Ishikawa (cell line): ENCODE measurements around the gene C6orf62.

Source experiments
- CEBPB ChIP-seq: IDR thresholded peaks from 2 replicates; pipeline ENCODE4 v1.6.1; 2012
- CREB1 ChIP-seq: IDR thresholded peaks from 2 replicates; pipeline ENCODE4 v1.6.1; 2012; ENCODE audit warnings: low read depth
- EGR1 ChIP-seq: IDR thresholded peaks from 2 replicates; pipeline ENCODE4 v1.6.1; 2012
- EP300 ChIP-seq: IDR thresholded peaks from 2 replicates; pipeline ENCODE4 v1.6.1; 2012; ENCODE audit warnings: borderline replicate concordance
- FOXM1 ChIP-seq: IDR thresholded peaks from 2 replicates; pipeline ENCODE4 v1.6.1; 2012; ENCODE audit warnings: low read depth, borderline replicate concordance
- MAX ChIP-seq: IDR thresholded peaks from 2 replicates; pipeline ENCODE4 v1.6.1; 2012
- NFIC ChIP-seq: IDR thresholded peaks from 2 replicates; pipeline ENCODE4 v1.6.1; 2012
- RAD21 ChIP-seq: IDR thresholded peaks from 2 replicates; pipeline ENCODE4 v1.6.1; 2012; ENCODE audit warnings: low read depth
- REST ChIP-seq: IDR thresholded peaks from 2 replicates; pipeline ENCODE4 v1.6.1; 2012; ENCODE audit warnings: low read depth, mild to moderate bottlenecking
- TAF1 ChIP-seq: IDR thresholded peaks from 2 replicates; pipeline ENCODE4 v1.6.1; 2012; ENCODE audit warnings: low read depth, mild to moderate bottlenecking
- TCF12 ChIP-seq: IDR thresholded peaks from 2 replicates; pipeline ENCODE4 v1.6.1; 2012; ENCODE audit warnings: low read depth
- TEAD4 ChIP-seq: IDR thresholded peaks from 2 replicates; pipeline ENCODE4 v1.6.1; 2012
- USF1 ChIP-seq: IDR thresholded peaks from 2 replicates; pipeline ENCODE4 v1.6.1; 2012
- YY1 ChIP-seq: IDR thresholded peaks from 2 replicates; pipeline ENCODE4 v1.6.1; 2012; ENCODE audit warnings: low read depth
- ZBTB7A ChIP-seq: IDR thresholded peaks from 2 replicates; pipeline ENCODE4 v1.6.1; 2012; ENCODE audit warnings: low read depth

Gene C6orf62

GRCh38 chr6:24689964-24690363 is 29.0 kb downstream of the C6orf62 start:
- TF ChIP-seq YY1 = no peak
- no peak for TF ChIP-seq USF1
- TF ChIP-seq CEBPB = no peak
- no peak for TF ChIP-seq FOXM1
- no peak for TF ChIP-seq TCF12
- no peak for TF ChIP-seq CREB1
- no peak for TF ChIP-seq RAD21
- no peak for TF ChIP-seq TEAD4
- no peak for TF ChIP-seq TAF1
- TF ChIP-seq ZBTB7A = no peak

GRCh38 chr6:24686946-24687345 is 32.0 kb downstream of the C6orf62 start:
- TF ChIP-seq RAD21 (no peak), EGR1 (no peak), TCF12 (no peak), CREB1 (no peak), ZBTB7A (no peak), MAX (no peak), TAF1 (no peak), YY1 (no peak), CEBPB (no peak), TEAD4 (no peak), REST (no peak)

- TF ChIP-seq ZBTB7A = no peak
- no peak for TF ChIP-seq MAX
- TF ChIP-seq NFIC = no peak
- no peak for TF ChIP-seq REST
- TF ChIP-seq RAD21 = no peak
- no peak for TF ChIP-seq FOXM1
- no peak for TF ChIP-seq TEAD4
- TF ChIP-seq TCF12 = no peak
- TF ChIP-seq CEBPB = no peak
- TF ChIP-seq USF1 = no peak
- TF ChIP-seq YY1 = no peak
- no peak for TF ChIP-seq TAF1
- no peak for TF ChIP-seq EP300
- no peak for TF ChIP-seq EGR1
Measured at GRCh38 chr6:24686408-24686807, 32.5 kb downstream of the C6orf62 start.

GRCh38 chr6:24683297-24684296 is 35.4 kb downstream of the C6orf62 start:
- TF ChIP-seq CREB1 (no peak), RAD21 (no peak), ZBTB7A (no peak), NFIC (no peak), TCF12 (no peak), MAX (no peak), USF1 (no peak), YY1 (no peak), EGR1 (no peak), CEBPB (no peak), TAF1 (no peak)

- TF ChIP-seq EP300 (no peak), FOXM1 (no peak), RAD21 (no peak), ZBTB7A (no peak), YY1 (no peak), USF1 (no peak), CEBPB (no peak), NFIC (no peak), TCF12 (no peak)
Measured at GRCh38 chr6:24680582-24680981, 38.4 kb downstream of the C6orf62 start.
